Keratinocyte (primary cell): ENCODE measurements around the gene GFOD2.

Experiments used
- EZH2 ChIP-seq: IDR thresholded peaks from one replicate; pipeline ENCODE4 v1.6.1; 2012; ENCODE audit warnings: inconsistent platforms, mild to moderate bottlenecking, low read length, moderate library complexity
- TF ChIP-seq, protein P1 (sequence below), 3 experiments: IDR thresholded peaks in 1 of 3; conservative IDR thresholded peaks in 1 of 3; optimal IDR thresholded peaks in 1 of 3; 2 replicates in 2 of 3; 3 replicates in 1 of 3; pipeline versions ENCODE3 to v1.5.1; 2011; ENCODE audit warnings: low read length in 3 of 3, mild to moderate bottlenecking in 3 of 3, moderate library complexity in 2 of 3, control low read depth in 1 of 3, inconsistent platforms in 1 of 3; ENCODE audit not compliant: insufficient read depth in 2 of 3; ENCODE audit errors: extremely low read depth in 1 of 3

- TF ChIP-seq, protein P1, sequence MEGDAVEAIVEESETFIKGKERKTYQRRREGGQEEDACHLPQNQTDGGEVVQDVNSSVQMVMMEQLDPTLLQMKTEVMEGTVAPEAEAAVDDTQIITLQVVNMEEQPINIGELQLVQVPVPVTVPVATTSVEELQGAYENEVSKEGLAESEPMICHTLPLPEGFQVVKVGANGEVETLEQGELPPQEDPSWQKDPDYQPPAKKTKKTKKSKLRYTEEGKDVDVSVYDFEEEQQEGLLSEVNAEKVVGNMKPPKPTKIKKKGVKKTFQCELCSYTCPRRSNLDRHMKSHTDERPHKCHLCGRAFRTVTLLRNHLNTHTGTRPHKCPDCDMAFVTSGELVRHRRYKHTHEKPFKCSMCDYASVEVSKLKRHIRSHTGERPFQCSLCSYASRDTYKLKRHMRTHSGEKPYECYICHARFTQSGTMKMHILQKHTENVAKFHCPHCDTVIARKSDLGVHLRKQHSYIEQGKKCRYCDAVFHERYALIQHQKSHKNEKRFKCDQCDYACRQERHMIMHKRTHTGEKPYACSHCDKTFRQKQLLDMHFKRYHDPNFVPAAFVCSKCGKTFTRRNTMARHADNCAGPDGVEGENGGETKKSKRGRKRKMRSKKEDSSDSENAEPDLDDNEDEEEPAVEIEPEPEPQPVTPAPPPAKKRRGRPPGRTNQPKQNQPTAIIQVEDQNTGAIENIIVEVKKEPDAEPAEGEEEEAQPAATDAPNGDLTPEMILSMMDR (optimal IDR thresholded peaks at IDR 0.05 in 1 of 3, IDR thresholded peaks at IDR 0.05 in 1 of 3, conservative IDR thresholded peaks at IDR 0.05 in 1 of 3; ENCODE audit: extremely low read depth in 1 of 3, insufficient read depth in 2 of 3, low read length in 3 of 3) = no peak
- no peak for TF ChIP-seq EZH2
These were observed 27.7 kb upstream of the GFOD2 start for GRCh38 chr16:67746846-67747245.
